NCI-H2029 (cell line): ENCODE results near the gene PNPLA7.
"Not testable (repeated sequence)": the region's sequence is repeated elsewhere in the genome, so short reads cannot be mapped to it uniquely, and the experiment has no call there.

ENCODE experiments used
- DNase-seq: peaks from one replicate; lab custom pipeline; 2025; lab: John Stamatoyannopoulos, UW

PNPLA7 gene

GRCh38 chr9:137513801-137514570 is 36.2 kb downstream of the PNPLA7 start:
- not testable (repeated sequence) for DNase-seq

- DNase-seq, result not testable (repeated sequence)
These were observed 37.1 kb downstream of the PNPLA7 start for GRCh38 chr9:137513136-137513535.

GRCh38 chr9:137511758-137512463 is 38.3 kb downstream of the PNPLA7 start:
- no peak for DNase-seq

- not testable (repeated sequence) for DNase-seq
These were observed 39.1 kb downstream of the PNPLA7 start for GRCh38 chr9:137511126-137511525.

GRCh38 chr9:137509198-137509597 is 41.0 kb downstream of the PNPLA7 start:
- no peak for DNase-seq

- no peak for DNase-seq
These were observed 43.5 kb downstream of the PNPLA7 start for GRCh38 chr9:137506702-137507171.

GRCh38 chr9:137506274-137506673 is 43.9 kb downstream of the PNPLA7 start:
- peak; percentile 42 for DNase-seq

GRCh38 chr9:137505421-137506140 is 44.6 kb downstream of the PNPLA7 start:
- no peak for DNase-seq

- DNase-seq, result no peak
These were observed 45.8 kb downstream of the PNPLA7 start for GRCh38 chr9:137504432-137504777.

GRCh38 chr9:137502008-137502911 is 47.9 kb downstream of the PNPLA7 start:
- no peak for DNase-seq

- DNase-seq, result no peak
These were observed 48.7 kb downstream of the PNPLA7 start for GRCh38 chr9:137501457-137501856.

- DNase-seq, result no peak
These were observed 49.4 kb downstream of the PNPLA7 start for GRCh38 chr9:137500666-137501397.

GRCh38 chr9:137499858-137500661 is 50.1 kb downstream of the PNPLA7 start:
- DNase-seq, result no peak

- no peak for DNase-seq
These were observed 50.8 kb downstream of the PNPLA7 start for GRCh38 chr9:137499416-137499815.

- no peak for DNase-seq
These were observed 51.5 kb downstream of the PNPLA7 start for GRCh38 chr9:137498720-137499150.

GRCh38 chr9:137497921-137498719 is 52.1 kb downstream of the PNPLA7 start:
- no peak for DNase-seq

GRCh38 chr9:137496601-137497375 is 53.4 kb downstream of the PNPLA7 start:
- DNase-seq, result no peak
